Calu3 (cell line): ENCODE data around the gene USP24. TPM values are rescaled to one million over a fixed set of nuclear protein-coding genes. Genes with fewer than 3 reads are reported as not detected.

Experiments used
- BruUV-seq: library from RNA; stranded (reverse); fragments of 400-500 nt; replicated peaks from 2 replicates; lab custom pipeline; 2021; lab: Mats Ljungman, UMichigan
- CTCF ChIA-PET: fragments of 300-600 bp; sonication (Branson Sonifier 250); formaldehyde crosslinking; loops from one replicate; lab custom pipeline; 2022; ENCODE audit warnings: antibody characterized with exemption; lab: Charles Lee
- DNase-seq: peaks from one replicate; pipeline ENCODE4 v3.0.0; 2022
- H3K27ac Mint-ChIP-seq: one replicate; pipeline ENCODE4 v1.8.0; 2022; ENCODE audit warnings: mixed read lengths; ENCODE audit not compliant: unreplicated experiment
- H3K27me3 Mint-ChIP-seq: one replicate; pipeline ENCODE4 v1.8.0; 2022; ENCODE audit warnings: mixed read lengths; ENCODE audit not compliant: unreplicated experiment
- H3K36me3 Mint-ChIP-seq: one replicate; pipeline ENCODE4 v1.8.0; 2022; ENCODE audit warnings: mild to moderate bottlenecking, moderate library complexity, mixed read lengths; ENCODE audit not compliant: insufficient read depth, unreplicated experiment
- H3K4me1 Mint-ChIP-seq: one replicate; pipeline ENCODE4 v1.8.0; 2022; ENCODE audit warnings: mild to moderate bottlenecking, low read depth, mixed read lengths; ENCODE audit not compliant: unreplicated experiment
- H3K4me3 Mint-ChIP-seq: one replicate; pipeline ENCODE4 v1.8.0; 2022; ENCODE audit warnings: mild to moderate bottlenecking, low read depth, moderate library complexity, mixed read lengths; ENCODE audit not compliant: unreplicated experiment
- H3K9me3 Mint-ChIP-seq: one replicate; pipeline ENCODE4 v1.8.0; 2022; ENCODE audit warnings: low read depth, mixed read lengths; ENCODE audit not compliant: unreplicated experiment
- CTCF ChIP-seq: fragments of 200-600 bp; IDR thresholded peaks from one replicate; pipeline ENCODE4 v1.8.0; 2022; ENCODE audit warnings: antibody characterized with exemption; ENCODE audit not compliant: unreplicated experiment
- intact Hi-C: fragments of 100-400 bp; cut with micrococcal nuclease; formaldehyde crosslinking; loops from one replicate; pipeline ENCODE4 v1.10.0; 2022; ENCODE audit not compliant: unreplicated experiment
- total RNA-seq: library from RNA; stranded (reverse); gene quantifications from 2 replicates; pipeline ENCODE4 v1.2.3, GENCODE V29; 2022

The USP24 gene
- total RNA-seq, 1 experiment from 2014 or later, result 45.3 TPM

DNA sequence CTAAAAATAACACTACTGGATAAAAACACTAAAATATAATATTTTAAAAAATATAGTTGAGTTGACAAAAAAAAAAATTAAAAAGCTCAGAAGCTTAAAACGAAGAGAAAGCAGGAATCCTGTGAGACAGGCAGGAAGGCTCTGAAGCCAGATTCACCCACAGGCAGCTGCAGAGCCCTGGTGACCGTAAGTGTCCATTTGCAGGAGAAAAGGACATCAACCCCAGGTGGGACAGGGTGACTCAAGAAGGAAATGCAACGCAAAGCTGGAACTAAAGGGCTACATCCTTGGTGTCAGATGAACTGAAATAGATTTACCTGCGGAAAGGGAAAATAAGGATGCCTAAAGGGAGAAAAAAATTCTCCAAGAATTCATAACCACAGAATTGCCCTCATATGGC lies 46.8 kb downstream of the USP24 start:
- CTCF ChIA-PET, result no interaction called here
- intact Hi-C loops, result no loop called here
- Mint-ChIP-seq H3K27me3 (no peaks in the 10 kb centered on the region), H3K27ac (no peak overlapping the region), H3K4me1 (peaks cover 18% of the 10 kb centered on the region), H3K36me3 (peaks cover 13% of the 10 kb centered on the region), H3K9me3 (no peaks in the 10 kb centered on the region), H3K4me3 (no peak overlapping the region)
- no peak for TF ChIP-seq CTCF
- DNase-seq, result no peak
- no TSS peak for BruUV-seq

DNA sequence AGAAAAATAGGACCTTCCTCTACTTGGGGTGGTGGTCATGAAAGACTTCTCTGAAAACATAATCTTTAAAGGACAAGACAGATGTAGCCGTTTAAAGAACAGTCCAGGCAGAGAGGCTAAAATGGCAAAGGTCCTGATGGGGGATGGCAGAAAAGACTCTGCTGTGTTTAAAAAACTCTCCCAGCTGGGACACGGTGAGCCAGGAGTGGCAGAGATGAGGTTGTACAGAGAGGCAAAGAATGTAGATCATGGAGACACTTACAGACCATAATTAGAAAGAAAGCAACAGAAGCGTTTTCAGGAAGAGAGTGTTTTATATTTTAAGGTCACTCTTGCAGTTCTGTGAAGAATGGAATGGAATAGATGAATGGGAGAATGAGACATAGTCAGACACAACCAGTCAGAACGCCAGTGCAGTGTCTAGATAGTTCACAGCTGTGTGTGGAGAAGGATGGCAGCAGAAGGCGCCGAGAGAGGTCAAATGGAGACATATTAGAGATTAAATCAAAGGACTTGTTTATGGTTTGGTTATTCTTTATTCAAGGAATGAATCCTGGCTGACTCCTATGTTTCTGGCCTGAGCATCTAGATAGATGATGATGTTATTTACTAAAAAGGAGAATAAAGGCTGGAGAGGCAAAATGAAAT lies 47.8 kb downstream of the USP24 start:
- H3K36me3 Mint-ChIP-seq, result peaks cover 13% of the 10 kb centered on the region

DNA sequence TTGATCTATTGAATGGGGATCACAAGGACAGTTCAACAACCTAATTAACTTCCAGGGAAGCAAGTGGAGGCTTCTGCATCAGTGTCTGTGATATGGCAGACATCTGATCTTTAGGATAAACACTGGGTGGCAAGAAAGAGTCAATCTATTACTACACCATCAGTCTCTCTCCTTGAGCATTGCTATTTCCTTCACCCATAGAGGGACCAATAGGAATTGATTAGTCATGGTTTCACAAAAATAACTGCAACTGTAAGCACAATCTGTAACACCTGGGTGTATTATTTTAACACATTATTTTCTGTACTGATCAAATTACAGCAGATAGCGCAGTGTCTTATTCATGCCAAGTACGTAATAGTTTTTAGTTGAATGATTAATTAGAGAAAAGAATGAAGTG lies 50.3 kb downstream of the USP24 start:
- intact Hi-C loops, result no loop called here
- CTCF ChIA-PET, result no interaction called here
- no peak for DNase-seq
- BruUV-seq, result no TSS peak
- H3K27ac Mint-ChIP-seq, result no peak overlapping the region
- no peak overlapping the region for H3K4me3 Mint-ChIP-seq
- H3K27me3 Mint-ChIP-seq, result no peaks in the 10 kb centered on the region
- H3K4me1 Mint-ChIP-seq, result peaks cover 8% of the 10 kb centered on the region
- H3K9me3 Mint-ChIP-seq, result no peaks in the 10 kb centered on the region
- TF ChIP-seq CTCF, result no peak
- H3K36me3 Mint-ChIP-seq, result peaks cover 18% of the 10 kb centered on the region

More for the DNA sequence above, 47.8 kb downstream of the USP24 start:
- no TSS peak for BruUV-seq
- CTCF ChIA-PET, result no interaction called here
- Mint-ChIP-seq H3K4me1 (peaks cover 18% of the 10 kb centered on the region), H3K4me3 (no peak overlapping the region), H3K27ac (no peak overlapping the region), H3K9me3 (no peaks in the 10 kb centered on the region), H3K27me3 (no peaks in the 10 kb centered on the region)
- DNase-seq, result no peak
- intact Hi-C loops, result no loop called here
- no peak for TF ChIP-seq CTCF

DNA sequence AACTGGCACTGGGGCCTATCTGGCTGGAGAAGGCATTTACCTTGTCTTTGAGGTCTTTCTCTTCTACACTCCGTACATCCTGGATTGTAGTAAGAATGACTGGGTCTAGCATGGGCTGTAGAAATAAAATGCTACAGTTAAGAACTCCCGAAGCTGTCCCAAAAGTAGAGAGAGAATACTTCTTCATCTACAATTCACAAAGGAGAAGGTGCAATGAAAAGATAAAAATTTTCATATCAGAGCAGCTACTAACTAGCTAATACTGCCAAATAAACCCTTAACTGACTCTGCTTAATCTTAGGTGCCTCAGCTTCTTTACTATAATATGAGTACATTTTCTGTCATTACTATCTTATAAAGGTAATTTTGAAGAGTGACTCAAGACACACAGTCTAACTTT lies 55.6 kb downstream of the USP24 start:
- no peak for DNase-seq
- Mint-ChIP-seq H3K9me3 (no peaks in the 10 kb centered on the region), H3K4me1 (no peaks in the 10 kb centered on the region), H3K4me3 (no peak overlapping the region), H3K36me3 (peaks cover 22% of the 10 kb centered on the region), H3K27ac (no peak overlapping the region), H3K27me3 (no peaks in the 10 kb centered on the region)
- no TSS peak for BruUV-seq
- CTCF ChIA-PET, result no interaction called here
- no peak for TF ChIP-seq CTCF
- intact Hi-C loops, result no loop called here
